Epithelial cell of prostate (primary cell): Measurements from ENCODE around the gene ZNF678.
"Not testable (repeated sequence)": the region's sequence is repeated elsewhere in the genome, so short reads cannot be mapped to it uniquely, and the experiment has no call there.

Experiments
- DNase-seq: peaks from one replicate; pipeline ENCODE4 v3.0.0-alpha.2; 2011; ENCODE audit warnings: low read depth, low spot score
- H3K27ac ChIP-seq: fragments of 450-650 bp; 2 replicates; pipeline ENCODE4 v1.5.1; 2017; ENCODE audit warnings: mild to moderate bottlenecking

ZNF678 gene

DNA sequence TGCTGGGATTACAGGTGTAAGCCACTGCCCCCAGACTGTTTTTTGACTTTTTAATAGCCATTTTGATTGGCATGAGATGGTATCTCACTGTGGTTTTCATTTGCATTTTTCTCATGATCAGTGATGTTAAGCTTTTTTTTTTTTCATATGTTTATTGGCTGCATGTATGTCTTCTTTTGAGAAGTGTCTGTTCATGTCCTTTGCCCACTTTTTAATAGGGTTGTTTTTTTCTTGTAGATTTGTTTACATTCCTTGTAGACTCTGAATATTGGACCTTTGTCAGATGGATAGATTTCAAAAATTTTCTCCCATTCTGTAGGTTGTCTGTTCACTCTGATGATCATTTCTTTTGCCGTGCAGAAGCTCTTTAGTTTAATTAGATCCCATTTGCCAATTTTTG, 25.4 kb downstream of the ZNF678 start:
- H3K27ac ChIP-seq, DNase-seq: not testable (repeated sequence)

- DNase-seq, H3K27ac ChIP-seq: not testable (repeated sequence)
Measured at GRCh38 chr1:227589777-227590176, 26.4 kb downstream of the ZNF678 start.

DNA sequence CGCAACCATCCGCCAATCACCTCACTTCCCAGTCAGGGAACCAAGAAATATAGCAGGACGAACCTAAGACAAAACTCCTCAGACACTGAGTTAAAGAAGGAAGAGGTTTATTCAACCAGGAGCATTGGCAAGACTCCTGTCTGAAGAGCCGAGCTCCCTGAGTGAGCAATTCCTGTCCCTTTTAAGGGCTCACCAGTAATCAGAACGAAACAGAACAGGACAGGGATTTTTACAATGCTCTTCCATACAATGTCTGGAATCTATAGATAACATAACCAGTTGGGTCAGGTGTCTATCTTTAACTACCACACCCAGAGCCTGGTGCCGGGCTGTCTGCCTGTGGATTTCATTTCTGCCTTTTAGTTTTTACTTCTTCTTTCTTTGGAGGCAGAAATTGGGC, 32.9 kb downstream of the ZNF678 start:
- H3K27ac ChIP-seq, DNase-seq: not testable (repeated sequence)

DNA sequence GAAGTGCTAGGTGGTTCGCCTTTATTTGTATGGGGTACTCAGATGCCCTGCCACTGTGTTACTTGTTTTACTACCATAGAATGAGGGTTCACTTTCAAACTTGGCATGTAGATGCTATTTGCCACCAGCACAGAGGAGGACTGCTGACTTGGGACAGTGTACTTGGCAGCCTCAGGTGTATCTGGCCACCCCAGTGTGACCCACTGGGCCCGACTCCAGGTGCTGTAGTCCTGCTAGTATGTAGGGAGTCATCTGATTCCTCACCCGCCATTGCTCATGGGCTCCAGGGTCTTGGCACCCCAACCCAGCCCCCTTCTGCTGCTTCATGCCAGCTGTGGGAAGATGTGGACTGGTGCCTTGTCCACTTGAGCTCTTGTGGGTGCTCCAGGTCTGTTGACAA, 40.0 kb downstream of the ZNF678 start:
- no peak for DNase-seq

DNA sequence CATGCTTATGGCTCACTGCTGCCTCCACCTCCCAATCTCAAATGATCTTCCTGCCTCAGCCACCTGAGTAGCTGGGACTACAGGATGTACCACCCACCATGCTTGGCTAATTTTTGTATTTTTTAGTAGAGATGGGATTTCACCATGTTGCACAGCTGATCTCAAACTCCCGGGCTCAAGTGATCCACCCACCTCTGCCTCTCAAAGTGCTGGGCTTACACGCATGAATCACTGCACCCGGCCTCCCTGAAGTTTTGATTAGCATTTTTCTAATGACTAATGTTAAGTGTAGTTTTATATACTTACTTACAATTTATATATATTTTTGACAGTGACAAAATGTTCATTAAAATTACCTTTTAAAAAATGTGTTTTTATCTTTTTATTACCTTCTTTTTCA, 41.1 kb downstream of the ZNF678 start:
- DNase-seq, result no peak
- H3K27ac ChIP-seq, result no peak overlapping the region

More for the DNA sequence above, 40.0 kb downstream of the ZNF678 start:
- no peak overlapping the region for H3K27ac ChIP-seq

DNA sequence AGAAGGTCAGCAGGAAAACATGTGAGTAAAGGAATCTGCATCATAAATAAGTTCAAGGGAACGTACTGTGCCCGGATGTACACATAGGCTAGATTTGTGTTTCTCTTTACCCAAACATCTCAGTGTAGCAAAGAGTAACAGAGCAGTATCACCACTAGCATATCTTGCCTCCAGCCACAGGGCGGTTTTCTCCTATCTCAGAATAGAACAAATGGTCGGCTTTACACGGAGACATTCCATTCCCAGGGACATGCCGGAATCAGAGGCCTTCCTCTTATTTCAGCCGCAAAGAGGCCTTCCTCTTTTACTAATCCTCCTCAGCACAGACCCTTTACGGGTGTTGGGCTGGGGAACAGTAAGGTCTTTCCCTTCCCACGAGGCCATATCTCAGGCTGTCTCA, 42.9 kb downstream of the ZNF678 start:
- not testable (repeated sequence) for H3K27ac ChIP-seq, DNase-seq

GRCh38 chr1:227607336-227607898, 44.1 kb downstream of the ZNF678 start:
- H3K27ac ChIP-seq, result no peak overlapping the region
- DNase-seq, result no peak

- no peak for DNase-seq
- H3K27ac ChIP-seq, result no peak overlapping the region
Measured at GRCh38 chr1:227612658-227613057, 49.3 kb downstream of the ZNF678 start.

DNA sequence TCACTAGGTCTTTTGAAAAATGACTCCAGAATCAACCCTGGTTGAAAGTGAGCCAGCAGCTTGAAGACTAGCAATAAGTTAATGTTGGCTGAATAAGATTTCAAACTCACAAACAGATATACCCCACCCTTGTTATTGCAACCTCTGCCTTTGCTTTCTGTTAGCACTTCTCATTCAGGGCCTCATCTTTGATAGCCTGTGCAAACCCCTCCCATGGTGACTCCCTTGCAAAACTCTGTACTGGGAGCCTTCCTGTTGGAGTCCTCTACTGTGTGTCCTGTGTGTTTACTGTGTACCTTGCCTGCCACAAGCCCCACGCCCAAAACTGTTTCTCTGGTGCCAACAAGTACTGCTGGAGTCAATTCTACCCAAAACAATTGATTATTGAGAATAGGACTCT, 50.2 kb downstream of the ZNF678 start:
- no peak for DNase-seq
- no peak overlapping the region for H3K27ac ChIP-seq

DNA sequence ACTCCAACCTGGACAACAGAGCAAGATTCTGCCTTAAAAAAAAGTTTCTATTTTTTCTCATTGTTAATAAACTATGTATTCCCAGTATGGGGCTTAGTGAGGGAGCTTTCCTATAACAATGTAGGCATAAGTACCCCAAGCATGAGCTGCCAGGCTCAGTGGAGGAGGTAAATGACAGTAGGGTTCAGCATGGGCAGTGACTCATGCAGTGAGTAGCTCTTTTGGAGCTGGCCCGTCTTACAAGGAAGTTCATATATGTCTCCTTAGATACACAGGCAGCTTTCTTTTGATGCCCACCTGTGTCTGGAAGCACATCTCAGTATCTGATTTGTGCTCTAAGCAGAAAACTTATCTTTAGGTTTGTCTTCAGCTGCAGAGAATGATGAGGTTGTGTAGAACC, 57.9 kb downstream of the ZNF678 start:
- no peak overlapping the region for H3K27ac ChIP-seq
- DNase-seq, result no peak

GRCh38 chr1:227622739-227623475, 59.6 kb downstream of the ZNF678 start:
- no peak overlapping the region for H3K27ac ChIP-seq
- DNase-seq, result no peak

DNA sequence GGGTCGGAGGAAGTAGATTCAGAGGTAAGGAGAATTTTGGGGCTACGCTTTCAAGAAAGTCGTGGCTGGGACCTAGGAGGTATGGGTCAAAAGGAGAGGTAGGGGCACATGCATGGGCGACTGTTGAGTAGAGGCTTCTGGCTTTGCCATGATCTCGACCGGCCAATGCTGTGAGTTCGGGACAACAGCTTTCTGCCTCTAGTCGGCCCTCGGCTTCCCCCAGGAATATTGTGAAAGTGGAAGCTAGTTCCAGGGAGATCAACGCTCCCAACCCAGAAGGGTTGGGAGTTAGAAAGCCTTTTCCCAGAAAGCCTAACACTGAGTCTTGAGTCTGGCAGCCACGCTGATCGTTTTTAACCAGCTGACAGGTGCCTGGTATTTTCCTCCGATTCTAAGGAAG, 69.0 kb downstream of the ZNF678 start:
- no peak overlapping the region for H3K27ac ChIP-seq
- DNase-seq, result no peak

DNA sequence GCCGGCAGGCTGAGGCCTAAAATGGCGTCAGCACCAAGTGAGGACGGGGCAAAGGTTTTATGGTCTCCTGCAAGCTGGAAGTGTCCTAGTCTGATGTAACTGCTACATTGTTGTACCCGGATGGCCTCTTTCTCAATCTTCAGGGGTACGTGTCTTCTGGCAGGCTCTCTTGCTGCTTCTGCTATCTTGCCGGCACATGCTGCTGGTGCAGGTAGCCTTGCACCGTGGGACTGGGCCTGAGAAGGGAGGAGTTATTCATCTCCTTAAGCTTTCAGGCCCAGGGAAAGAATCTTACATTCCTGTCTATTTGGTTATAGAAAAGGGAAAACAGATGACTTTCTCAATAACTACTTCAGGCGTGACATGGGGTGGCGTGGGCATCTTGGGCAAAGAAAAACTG, 72.2 kb downstream of the ZNF678 start:
- H3K27ac ChIP-seq, result no peak overlapping the region

GRCh38 chr1:227654431-227654830, 91.1 kb downstream of the ZNF678 start:
- no peak for DNase-seq
- no peak overlapping the region for H3K27ac ChIP-seq

More for the DNA sequence above, 72.2 kb downstream of the ZNF678 start:
- DNase-seq, result no peak

DNA sequence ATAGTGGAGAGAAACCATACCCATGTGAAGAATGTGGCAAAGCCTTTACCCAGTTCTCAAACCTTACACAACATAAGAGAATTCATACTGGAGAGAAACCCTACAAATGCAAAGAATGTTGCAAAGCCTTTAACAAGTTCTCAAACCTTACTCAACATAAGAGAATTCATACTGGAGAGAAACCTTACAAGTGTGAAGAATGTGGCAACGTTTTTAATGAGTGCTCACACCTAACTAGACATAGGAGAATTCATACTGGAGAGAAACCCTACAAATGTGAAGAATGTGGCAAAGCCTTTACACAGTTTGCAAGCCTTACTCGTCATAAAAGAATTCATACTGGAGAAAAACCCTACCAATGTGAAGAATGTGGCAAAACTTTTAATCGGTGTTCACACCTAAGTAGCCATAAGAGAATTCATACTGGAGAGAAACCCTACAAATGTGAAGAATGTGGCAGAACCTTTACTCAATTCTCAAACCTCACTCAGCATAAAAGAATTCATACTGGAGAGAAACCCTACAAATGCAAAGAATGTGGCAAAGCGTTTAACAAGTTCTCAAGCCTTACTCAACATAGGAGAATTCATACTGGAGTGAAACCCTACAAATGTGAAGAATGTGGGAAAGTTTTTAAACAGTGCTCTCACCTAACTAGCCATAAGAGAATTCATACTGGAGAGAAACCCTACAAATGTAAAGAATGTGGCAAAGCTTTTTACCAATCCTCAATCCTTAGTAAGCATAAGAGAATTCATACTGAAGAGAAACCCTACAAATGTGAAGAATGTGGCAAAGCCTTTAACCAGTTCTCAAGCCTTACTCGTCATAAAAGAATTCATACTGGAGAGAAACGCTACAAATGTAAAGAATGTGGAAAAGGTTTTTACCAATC, 91.7 kb downstream of the ZNF678 start:
- DNase-seq, result no peak
- H3K27ac ChIP-seq, result no peak overlapping the region

DNA sequence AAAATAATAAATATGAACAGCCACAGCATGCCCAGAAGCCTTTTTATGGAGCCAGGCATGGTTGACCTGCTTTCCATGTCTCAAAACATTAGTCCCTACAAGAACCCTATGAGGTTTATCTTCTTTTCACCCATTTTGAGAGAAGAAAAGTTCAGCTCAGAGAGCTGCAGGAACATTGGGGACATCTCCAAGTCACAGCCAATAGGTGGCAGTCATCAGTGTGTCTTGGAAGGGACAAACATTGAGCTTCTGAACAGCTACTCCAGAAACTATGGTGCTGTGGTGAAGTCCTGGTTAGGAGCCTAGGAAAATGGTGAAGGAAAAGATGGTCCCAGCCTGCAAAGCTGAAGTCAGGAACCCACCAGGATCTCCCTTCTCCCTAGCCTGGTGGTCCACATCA, 98.1 kb downstream of the ZNF678 start:
- no peak for DNase-seq
- H3K27ac ChIP-seq, result no peak overlapping the region

GRCh38 chr1:227662933-227663332, 99.6 kb downstream of the ZNF678 start:
- H3K27ac ChIP-seq, result no peak overlapping the region
- DNase-seq, result no peak

- DNase-seq, result no peak
- no peak overlapping the region for H3K27ac ChIP-seq
Measured at GRCh38 chr1:227666286-227666685, 102.9 kb downstream of the ZNF678 start.

GRCh38 chr1:227673441-227673840, 110.1 kb downstream of the ZNF678 start:
- no peak overlapping the region for H3K27ac ChIP-seq
- DNase-seq, result no peak

- no peak overlapping the region for H3K27ac ChIP-seq
- DNase-seq, result no peak
Measured at GRCh38 chr1:227685807-227686206, 122.5 kb downstream of the ZNF678 start.

DNA sequence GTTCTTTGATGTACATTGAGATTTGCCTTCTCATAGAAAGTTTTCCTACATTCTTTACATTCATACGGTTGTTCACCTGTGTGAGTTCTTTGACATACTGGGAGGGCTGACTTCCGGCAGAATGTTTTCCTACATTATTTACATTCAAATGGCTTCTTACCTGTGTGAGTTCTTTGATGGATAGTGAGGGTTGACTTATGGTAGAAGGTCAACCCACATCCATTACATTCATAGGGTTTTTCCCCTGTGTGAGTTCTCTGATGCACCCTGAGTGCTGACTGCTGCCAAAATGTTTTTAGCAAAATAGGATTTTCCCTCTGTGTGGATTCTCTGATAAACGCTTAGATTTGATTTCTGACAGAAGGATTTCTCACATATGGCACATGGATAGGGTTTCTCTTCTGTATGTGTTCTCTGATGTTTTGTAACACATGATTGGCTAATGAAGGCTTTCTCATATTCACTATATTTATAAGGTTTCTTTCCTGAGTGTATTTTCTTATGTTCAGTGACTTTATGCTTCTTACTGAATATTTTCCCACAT, 134.0 kb downstream of the ZNF678 start:
- DNase-seq, result no peak
- H3K27ac ChIP-seq, result no peak overlapping the region
